ENCODE data around the gene KLHL26.
A peak's percentile ranks its signal among the peaks of the same experiment; 100 is the strongest.
"Not testable (repeated sequence)": the region's sequence is repeated elsewhere in the genome, so short reads cannot be mapped to it uniquely, and the experiment has no call there.

Gene KLHL26

GRCh38 chr19:18667531-18668251, 30.9 kb downstream of the KLHL26 start:
- DNase-seq: no peak

- no peak for DNase-seq
Measured at GRCh38 chr19:18668252-18668631, 31.4 kb downstream of the KLHL26 start.

GRCh38 chr19:18668744-18669523, 32.1 kb downstream of the KLHL26 start:
- no peak for DNase-seq

- no peak for DNase-seq
Measured at GRCh38 chr19:18669524-18669817, 32.6 kb downstream of the KLHL26 start.

GRCh38 chr19:18669883-18670282, 33.1 kb downstream of the KLHL26 start:
- DNase-seq: no peak

GRCh38 chr19:18670312-18670711, 33.5 kb downstream of the KLHL26 start:
- DNase-seq: no peak

GRCh38 chr19:18671303-18672043, 34.6 kb downstream of the KLHL26 start:
- DNase-seq: no peak

- no peak for DNase-seq
Measured at GRCh38 chr19:18672044-18672451, 35.2 kb downstream of the KLHL26 start.

GRCh38 chr19:18672606-18673337, 35.9 kb downstream of the KLHL26 start:
- no peak for DNase-seq

GRCh38 chr19:18674616-18675015, 37.8 kb downstream of the KLHL26 start:
- no peak for DNase-seq

GRCh38 chr19:18675779-18676178, 39.0 kb downstream of the KLHL26 start:
- DNase-seq: peak; percentile 40

- DNase-seq: no peak
Measured at GRCh38 chr19:18676692-18677091, 39.9 kb downstream of the KLHL26 start.

- DNase-seq: no peak
Measured at GRCh38 chr19:18677156-18677555, 40.3 kb downstream of the KLHL26 start.

- DNase-seq: not testable (repeated sequence)
Measured at GRCh38 chr19:18680148-18680547, 43.3 kb downstream of the KLHL26 start.

GRCh38 chr19:18682807-18683108, 45.9 kb downstream of the KLHL26 start:
- DNase-seq: no peak

GRCh38 chr19:18683109-18683957, 46.5 kb downstream of the KLHL26 start, which contains the start of gene CRTC1:
CRTC1 (plus strand) TSS chr19:18683680; CDS start chr19:18683703, 23 bp downstream.
- DNase-seq: peak; percentile 94

- DNase-seq: no peak
Measured at GRCh38 chr19:18683958-18684641, 47.3 kb downstream of the KLHL26 start.

GRCh38 chr19:18684642-18684993, 47.8 kb downstream of the KLHL26 start:
- no peak for DNase-seq

GRCh38 chr19:18685597-18686190, 48.9 kb downstream of the KLHL26 start:
- DNase-seq: no peak

GRCh38 chr19:18687740-18688465, 51.1 kb downstream of the KLHL26 start:
- no peak for DNase-seq

GRCh38 chr19:18696023-18696422, 59.2 kb downstream of the KLHL26 start:
- no peak for DNase-seq
